Duodenal mucosa (tissue), 2 donors: ENCODE data around the gene MUC3A.

Experiments
- H3K27ac ChIP-seq: one replicate; pipeline ENCODE4 v1.7.0; 2013; ENCODE audit warnings: low read depth, low read length
- H3K27me3 ChIP-seq, 2 donors: one replicate each; pipeline ENCODE4 v1.7.0; 2013; ENCODE audit warnings: low read length in 2 of 2, control low read depth in 1 of 2; ENCODE audit not compliant: insufficient read depth in 2 of 2, control insufficient read depth in 1 of 2
- H3K36me3 ChIP-seq, 2 donors: one replicate each; pipeline ENCODE4 v1.7.0; 2013; ENCODE audit warnings: low read length in 2 of 2, control low read depth in 1 of 2; ENCODE audit not compliant: insufficient read depth in 2 of 2, control insufficient read depth in 1 of 2
- H3K4me1 ChIP-seq, 2 donors: one replicate each; pipeline ENCODE4 v1.7.0; 2013; ENCODE audit warnings: low read length in 2 of 2, control low read depth in 1 of 2; ENCODE audit not compliant: insufficient read depth in 2 of 2, control insufficient read depth in 1 of 2
- H3K4me3 ChIP-seq, 2 donors: one replicate each; pipeline ENCODE4 v1.7.0; 2013; ENCODE audit warnings: low read length in 2 of 2, low read depth in 1 of 2
- H3K9ac ChIP-seq, 2 donors: one replicate each; pipeline ENCODE4 v1.7.0; 2013; ENCODE audit warnings: low read length in 2 of 2, low read depth in 1 of 2
- H3K9me3 ChIP-seq, 2 donors: one replicate each; pipeline ENCODE4 v1.7.0; 2013; ENCODE audit warnings: low read length in 2 of 2, control low read depth in 1 of 2; ENCODE audit not compliant: control insufficient read depth in 1 of 2

MUC3A gene

GRCh38 chr7:101017064-101017777, 67.9 kb downstream of the MUC3A start:
- Histone ChIP-seq H3K27me3 (no peaks in the 10 kb centered on the region), H3K4me1 (peaks cover 19 to 25% of the 10 kb centered on the region in 2 donors), H3K36me3 (peaks cover 0 to 7% of the 10 kb centered on the region in 2 donors), H3K9ac (peak overlapping the region; percentile 69 to 70), H3K27ac (peak overlapping the region; percentile 84), H3K4me3 (peak overlapping the region; percentile 72 to 73), H3K9me3 (no peaks in the 10 kb centered on the region)
